GM21381 (cell line): Measurements from ENCODE around the gene MLIP.
"Not testable (repeated sequence)": the region's sequence is repeated elsewhere in the genome, so short reads cannot be mapped to it uniquely, and the experiment has no call there.

ENCODE experiments used
- ATAC-seq: cut with Tn5 transposase; IDR thresholded peaks from one replicate; pipeline ENCODE4 v1.9.1; 2021; ENCODE audit warnings: mild to moderate bottlenecking, moderate library complexity; ENCODE audit not compliant: unreplicated experiment

The MLIP gene

DNA sequence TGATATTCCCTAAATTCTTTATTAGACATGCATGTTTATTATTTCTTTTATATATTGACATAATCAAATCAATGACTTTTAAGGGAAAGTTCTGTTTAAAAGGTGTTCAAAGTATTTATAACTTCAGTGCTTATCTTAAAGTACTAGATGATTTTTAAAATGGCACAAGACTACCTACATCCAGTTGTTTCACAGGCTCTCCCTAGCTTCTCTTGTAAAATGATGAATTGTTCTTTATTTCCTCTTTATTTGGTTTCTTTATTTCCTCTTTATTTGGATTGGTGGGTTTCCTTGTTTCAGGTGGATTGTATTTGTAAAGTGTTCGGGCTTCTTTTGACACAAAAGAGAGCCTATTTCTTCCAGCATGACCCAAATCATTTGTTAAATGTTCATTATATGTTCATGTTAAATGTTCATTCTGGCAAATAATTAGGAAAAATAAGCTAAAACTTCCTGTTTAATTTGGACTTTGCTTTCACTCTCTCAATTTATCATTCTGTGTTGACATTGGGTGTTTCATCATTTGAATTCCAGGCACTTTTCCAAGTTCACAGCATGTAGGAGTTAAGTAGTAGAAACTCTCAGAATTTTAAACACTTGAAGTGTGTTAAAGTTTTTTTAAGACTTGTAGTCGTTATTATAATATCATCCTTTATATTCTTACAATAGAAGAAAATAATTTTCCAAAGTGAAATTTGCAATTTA is 24.6 kb downstream of the MLIP start:
- ATAC-seq: no peak

DNA sequence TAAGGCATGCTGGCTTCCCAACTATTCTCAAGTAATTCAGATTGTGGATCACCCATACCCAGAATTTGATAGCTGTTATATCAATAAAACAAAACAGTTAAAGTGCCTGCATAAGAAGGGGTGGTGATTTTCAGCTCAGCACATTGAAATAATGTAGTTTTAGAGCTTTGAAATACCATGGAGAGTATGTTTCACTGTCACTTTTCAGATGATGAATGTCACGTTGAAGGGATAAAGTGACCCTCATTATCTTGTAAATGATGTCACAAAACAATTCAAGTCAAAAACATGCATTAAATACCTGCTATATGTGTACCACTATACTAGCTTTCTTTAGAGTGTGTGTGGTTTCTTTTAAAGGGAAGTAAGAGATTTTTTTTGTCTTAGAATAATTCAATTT is 27.6 kb downstream of the MLIP start:
- no peak for ATAC-seq

DNA sequence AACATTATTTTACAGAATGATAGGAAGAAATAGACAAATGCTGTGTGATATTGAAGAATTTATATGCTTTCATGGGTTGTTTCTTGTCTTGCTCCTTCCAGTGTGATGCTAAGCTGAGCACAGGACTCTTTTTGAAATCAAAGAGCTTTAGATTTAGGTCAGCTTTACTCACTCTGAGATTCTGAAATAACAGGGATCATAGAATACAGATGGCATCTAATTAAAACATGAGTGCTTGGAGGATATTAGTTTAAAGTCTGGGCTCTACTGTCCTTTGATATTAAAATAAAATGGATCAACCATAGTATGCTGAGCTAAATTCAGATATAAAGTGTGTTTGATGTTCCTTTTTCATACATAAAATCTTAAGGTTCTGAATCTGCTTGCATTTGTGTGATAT is 29.6 kb downstream of the MLIP start:
- no peak for ATAC-seq

DNA sequence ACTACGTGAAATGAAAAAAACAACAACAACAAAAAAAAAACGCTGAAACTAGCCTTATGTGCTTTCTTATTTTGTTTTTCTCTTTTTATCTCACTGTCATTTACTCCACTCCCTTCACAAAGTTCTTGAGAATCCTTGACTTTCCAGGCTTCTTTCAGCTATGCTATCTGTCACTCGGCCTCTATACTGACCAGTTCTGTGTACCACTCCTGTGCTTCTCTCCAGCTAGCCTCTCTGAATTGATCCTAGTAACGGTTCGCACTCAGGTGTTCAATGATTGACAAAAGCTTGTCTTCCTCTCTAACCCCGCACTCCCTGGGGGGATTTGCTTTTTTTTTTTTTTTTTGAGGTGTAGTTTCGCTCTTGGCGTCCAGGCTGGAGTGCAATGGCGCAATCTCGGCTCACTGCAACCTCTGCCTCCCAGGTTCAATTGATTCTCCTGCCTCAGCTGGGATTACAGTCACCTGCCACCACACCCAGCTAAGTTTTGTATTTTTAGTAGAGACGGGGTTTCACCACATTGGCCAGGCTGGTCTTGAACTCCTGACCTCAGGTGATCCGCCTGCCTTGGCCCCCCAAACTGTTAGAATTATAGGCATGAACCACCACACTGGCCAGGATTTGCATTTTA is 31.8 kb downstream of the MLIP start:
- no peak for ATAC-seq

DNA sequence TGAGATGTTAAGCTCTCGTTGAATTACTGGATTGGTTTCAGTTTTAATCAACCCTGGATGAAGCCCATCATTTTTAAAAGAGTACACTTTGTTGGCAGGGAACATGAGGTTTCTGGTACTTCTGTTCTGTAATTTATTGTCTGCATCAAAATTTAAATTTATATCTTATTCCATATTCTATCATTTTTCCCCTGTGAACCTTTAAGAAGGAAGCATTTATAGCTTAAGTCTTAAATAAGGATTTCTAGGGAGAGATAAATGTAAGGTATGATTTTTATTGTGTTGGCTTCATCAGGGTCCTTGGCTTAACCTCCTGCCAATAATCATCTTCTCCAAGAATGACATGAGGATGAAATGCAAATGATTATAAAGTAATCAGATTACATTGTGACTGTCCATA is 40.6 kb downstream of the MLIP start:
- no peak for ATAC-seq

DNA sequence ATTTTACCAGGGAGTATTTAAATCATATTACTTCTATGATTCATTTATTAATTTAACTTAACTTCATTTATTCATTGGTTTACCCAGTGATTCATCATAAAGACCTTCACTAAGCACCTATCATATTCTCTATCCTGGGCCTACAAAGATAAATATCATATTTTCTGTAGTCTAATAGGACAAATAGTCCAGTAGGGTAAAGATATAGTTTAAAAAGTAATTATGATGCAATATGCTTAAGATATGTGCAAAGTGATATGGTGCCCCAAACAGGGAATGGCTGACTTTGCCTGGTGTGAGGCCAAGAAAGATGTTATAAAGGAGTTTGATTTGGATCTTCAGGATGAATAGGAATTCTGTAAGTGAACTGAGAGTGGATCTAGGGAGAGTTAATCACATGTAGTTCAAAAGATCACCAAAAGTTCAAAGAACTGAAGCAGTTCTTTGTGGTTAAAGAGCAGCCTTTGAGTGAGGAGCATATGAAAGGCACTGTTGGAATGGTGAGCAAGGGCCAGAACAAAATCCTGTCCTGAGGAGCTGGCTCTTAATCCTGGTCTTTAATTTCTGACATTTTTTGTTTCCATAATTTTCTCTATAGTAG is 45.5 kb downstream of the MLIP start:
- ATAC-seq: no peak

DNA sequence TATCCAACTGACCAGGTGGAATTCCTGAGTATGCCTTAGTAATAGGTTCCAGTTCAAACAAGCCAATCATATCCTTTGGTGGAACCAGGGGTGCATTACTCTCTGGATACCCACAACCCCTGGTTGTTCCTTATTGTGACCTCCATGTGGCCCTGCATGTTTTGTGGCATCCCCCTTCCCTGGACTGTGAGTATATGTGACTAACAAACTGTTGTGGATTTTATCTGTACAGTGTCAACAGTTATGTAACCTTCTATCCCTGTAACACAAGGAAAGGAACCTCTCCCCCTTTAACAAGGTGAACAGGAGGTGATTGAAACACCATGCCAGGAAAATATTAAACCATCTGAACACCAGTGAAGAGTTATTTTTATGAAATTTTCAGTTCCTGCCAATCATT is 46.2 kb downstream of the MLIP start:
- no peak for ATAC-seq

DNA sequence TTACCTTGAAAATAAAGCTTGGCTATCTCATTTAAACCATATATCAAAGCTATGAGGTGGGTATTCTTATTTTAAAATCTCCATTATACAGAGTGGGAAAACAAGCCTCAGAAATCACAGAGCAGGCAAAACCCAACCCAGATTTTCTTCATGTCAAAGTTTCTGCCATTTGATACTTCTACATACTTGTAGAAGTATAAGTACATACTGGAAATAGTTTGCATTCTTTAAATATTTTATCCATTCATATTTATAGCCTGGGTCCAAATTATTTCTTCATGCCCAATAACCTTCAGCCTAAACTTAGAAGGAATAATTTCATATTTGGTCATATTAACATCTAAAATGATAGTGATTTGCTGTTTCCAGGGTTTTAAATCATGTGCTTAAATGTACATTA is 61.8 kb downstream of the MLIP start:
- ATAC-seq: no peak

DNA sequence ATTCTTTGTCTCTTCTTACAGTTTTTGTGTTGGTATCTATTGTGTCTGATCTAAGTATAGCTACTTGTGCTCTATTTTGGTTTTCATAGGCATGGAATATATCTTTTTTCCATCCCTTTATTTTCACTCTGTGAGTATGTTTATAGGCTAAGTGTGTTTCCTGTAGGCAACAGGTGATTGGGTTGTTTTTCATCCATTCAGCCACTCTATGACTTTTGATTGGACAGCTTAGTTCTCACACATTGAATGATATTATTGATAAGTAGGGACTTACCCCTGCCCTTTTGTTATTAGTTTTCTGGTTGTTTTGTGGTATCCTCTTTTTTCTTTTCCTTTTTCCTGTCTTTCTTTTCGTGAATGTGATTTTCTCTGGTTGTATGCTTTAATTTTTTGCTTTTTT is 67.9 kb downstream of the MLIP start:
- no peak for ATAC-seq

DNA sequence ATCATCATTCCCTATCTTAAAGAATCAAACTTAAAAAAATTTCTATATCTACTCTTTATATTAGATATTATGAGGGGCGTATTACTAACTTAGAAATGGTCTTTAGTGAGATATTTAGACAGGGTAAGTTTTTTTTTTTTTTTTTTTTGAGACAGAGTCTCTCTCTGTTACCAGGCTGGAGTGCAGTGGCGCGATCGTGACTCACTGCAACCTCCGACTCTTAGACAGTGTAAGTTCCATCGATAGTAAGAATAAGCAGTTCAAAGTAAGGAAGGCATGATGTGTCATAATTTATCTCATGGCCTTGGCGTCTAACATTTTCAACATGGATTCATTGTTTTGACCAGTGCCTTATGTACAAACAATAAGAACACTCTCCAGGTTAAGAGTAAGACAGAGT is 72.4 kb downstream of the MLIP start:
- ATAC-seq: no peak

DNA sequence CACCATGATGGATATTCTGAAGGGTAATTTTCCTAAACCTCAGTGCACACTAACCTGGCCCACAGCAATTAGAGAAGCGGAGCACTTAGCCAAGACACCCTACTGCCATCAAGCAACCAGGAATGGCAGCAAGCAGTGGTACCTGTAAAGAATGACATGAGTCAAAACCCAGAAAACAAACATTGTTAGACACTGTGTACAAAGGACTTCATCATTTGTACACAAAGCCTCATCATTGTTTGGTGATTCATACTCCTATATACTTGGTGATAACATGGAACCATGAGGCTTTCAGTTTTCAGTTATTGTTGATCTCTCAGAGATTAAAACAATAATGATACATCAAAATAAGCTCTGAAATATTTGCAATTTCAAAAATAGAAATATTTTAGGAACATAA is 74.6 kb downstream of the MLIP start:
- ATAC-seq: no peak

DNA sequence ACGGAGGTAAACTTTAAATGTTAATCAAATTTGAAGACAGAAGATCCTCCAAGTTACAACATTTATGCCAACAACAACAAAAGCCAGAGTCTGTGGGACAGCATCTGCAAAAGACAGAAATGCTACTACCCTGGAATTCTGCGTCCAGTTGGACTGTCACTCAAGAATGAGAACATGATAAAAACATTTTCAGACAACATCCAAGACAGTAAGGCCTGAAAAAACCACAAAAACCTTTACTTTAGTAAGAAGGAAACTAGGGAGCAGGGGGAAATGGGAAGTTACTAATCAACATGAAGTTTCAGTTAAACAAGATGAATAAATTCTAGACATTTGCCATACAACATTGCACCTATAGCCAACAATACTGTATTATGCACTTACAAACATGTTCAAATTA is 77.6 kb downstream of the MLIP start:
- ATAC-seq: no peak

DNA sequence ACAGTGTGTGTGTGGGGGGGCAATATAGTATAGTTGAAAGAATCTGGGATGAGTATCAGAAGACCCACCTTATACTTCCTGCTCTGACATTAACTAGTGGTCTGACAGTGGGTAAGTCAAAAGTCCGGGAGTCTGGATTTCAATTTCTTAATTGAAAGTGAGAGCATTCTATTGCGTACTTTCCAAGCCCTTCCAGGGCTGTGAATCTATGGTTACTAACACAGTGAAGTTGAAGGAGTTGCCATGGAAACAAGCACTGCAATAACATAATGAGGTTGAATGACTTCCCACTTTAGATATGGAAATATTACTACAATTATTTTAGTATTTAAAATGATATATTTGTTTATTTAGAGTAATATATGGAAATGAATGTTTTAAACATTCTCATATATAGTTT is 80.2 kb downstream of the MLIP start:
- ATAC-seq: no peak

DNA sequence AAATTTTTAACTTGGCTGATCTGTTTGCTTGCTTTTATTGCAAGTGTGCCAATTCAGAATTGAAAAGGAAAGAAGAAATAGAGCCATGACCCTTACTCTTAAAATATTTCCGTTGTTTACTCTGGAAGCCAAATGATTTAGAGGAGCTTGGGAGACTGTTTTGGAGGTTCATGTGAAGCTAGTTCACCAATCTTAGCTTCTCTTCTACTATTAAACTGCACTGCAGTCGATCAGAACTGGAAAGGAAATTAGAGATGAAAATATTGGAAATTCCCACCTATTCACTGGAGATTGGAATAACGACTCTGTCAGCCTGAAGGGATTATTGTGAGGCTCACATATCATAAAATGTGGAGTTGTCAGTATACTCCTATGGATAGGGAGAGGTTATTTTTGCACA is 81.8 kb downstream of the MLIP start:
- ATAC-seq: no peak

DNA sequence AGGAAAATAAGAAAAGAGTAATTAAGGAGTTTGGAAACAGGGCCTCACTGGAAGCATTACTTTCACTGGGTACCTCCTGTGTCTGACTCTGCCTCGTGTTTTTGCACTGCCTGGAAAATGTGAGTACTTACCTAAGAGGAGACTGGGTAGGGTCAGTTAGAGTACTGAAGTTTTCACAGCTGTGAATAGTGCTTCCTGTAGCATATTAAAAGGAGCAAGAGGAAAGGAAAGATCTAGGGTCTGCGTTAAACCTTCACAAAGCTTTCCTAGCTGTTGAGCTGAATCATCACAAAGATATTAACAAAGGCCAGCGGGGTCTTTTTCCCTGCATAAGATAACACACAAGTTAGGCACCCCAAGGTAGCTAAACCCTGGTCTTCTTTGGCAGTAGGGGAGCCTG is 82.3 kb downstream of the MLIP start:
- no peak for ATAC-seq

DNA sequence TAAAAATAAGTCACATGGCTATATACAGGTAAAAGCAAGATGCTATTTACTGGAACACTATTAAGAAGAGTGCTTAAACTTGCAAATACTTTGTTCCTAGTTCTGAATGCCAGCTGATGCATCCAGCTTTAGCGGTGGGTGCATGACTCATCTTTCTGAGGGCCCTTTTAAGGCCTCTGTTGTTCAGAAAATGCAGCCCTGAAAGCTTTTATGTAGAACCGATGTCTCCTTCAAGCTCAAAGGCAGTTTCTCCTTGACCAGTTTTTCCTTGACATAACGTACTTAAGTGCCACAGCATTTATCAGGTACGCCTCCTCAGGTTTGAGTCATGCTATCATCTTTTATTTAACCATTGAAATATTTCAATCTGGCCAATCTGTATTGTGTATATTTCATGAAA is 82.8 kb downstream of the MLIP start:
- ATAC-seq: no peak

DNA sequence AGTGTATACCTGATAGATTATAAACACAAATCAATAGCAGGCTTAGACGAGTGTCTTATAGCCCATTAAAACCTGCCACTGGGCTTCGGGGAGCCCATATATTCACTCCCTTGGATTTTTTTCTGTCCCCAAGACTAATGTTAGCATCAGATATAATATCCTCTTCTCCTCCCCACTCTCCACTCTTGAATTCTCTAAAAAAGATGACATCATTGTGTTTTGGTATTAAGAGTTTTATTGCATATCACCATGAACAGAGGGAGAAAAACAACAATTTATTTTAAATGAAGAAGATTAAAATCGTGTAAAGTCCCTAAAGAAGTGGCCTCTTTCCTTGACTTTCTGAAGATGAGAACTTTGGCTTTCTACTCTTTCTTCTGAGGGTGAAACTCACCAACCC is 84.4 kb downstream of the MLIP start:
- no peak for ATAC-seq

DNA sequence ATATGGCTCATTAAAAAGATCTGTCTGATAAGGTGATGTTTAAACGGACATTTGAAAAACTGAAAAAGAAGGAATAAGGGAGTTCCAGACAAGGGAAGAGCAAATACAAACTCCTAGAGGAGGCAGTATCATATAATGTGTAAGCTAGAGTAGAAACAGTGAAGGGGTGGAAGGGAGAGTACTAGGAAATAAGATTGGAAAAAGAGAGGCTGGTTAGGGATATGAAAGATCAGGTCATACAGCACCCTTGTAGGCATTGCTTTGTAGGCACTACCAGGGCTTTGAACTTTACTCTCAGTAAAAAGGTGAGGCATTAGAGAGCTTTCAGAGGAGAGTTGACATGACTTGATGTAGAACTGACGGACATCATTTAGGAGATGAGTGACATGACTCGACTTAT is 85.7 kb downstream of the MLIP start:
- no peak for ATAC-seq

DNA sequence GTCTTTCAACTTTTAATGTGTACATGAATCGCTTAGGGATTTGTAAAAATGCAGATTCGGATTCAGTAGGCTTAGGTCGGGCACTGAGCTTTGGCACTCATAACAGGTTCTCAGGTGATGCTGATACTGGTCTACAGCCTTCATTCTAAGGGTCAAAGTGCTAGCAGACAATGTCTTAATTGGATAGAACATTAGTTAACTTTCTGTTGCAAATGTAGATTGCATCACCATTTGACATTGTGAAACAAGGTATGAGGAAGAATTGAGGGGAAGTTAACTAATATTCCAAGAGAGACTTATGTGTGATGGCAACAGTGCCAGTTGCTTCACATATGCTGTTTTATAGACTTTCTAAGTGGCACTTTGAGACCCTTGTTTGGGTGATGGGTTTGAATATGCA is 86.9 kb downstream of the MLIP start:
- ATAC-seq: no peak

DNA sequence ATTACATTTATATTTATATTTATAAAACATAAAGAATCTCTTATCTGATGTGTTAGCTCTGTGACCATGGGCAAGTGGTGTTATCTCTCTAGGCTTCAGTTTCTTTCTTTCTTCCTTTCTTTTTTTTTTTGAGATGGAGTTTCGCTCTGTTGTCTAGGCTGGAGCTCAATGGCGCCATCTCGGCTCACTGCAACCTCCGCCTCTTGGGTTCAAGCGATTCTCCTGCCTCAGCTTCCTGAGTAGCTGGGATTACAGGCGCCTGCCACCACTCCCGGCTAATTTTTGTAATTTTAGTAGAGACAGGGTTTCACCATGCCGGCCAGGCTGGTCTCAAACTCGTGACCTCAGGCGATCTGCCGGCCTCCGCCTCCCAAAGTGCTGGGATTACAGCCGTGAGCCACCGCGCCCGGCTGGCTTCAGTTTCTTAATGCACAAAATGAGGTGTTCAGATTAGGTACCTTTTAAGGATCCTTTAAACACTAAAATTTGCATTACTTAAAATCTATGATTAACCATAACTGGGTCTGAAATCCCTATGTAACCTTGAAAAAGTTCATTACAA is 92.3 kb downstream of the MLIP start:
- ATAC-seq: not testable (repeated sequence)

DNA sequence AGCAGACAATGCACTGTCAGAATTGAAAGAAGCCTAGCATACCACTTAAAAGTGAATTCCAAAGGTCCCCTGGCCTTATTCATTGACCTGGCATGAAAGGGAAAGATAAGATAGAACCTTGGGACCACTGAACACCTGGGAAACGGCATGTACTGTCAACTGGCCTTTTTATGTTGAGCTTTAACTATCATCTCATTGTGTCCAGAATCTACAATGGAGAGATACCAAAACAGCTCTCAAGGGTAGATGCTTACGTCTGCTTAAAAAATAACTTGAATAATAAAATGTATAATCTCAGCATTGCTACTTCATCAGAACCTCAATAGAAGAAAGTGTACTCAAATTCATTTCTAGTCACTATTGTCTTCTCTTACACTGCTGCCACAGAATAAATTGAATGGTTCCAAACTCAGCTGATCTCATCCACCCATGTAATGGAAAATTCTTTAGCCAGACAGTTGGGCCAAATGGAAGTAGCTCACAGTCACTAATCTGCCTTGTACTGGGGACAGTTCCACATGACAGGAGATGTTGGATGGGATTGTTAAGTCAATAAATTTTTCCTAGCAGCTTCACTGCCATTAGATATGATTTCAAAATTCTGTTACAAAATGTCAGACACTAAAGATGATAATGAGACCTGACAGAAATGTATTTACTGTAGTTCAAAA is 93.8 kb downstream of the MLIP start:
- ATAC-seq: no peak

DNA sequence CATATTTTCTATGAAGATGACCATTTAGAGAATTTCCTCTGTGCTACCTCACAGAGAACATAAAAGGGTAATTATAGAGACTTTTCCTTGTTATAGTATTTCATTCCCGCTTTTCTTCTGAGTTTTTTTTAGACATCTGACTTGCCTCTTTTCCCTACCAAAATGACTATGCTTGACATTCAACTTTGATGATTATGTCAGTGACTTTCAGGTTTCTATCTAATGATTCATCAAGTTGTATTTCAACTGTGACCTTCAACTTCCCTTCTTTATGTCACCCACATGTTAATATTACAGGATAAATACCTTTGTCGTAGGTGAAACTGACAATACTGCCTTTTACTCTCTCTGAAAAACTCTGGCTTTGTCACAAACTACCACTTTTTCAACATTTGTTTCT is 95.3 kb downstream of the MLIP start:
- no peak for ATAC-seq
